ENCODE data around the gene ZNF526. TPM values are rescaled to one million over a fixed set of nuclear protein-coding genes. Genes with fewer than 3 reads are reported as not detected.

ZNF526 gene
- polyA plus RNA-seq, 1 experiment, result 4.6 TPM

DNA sequence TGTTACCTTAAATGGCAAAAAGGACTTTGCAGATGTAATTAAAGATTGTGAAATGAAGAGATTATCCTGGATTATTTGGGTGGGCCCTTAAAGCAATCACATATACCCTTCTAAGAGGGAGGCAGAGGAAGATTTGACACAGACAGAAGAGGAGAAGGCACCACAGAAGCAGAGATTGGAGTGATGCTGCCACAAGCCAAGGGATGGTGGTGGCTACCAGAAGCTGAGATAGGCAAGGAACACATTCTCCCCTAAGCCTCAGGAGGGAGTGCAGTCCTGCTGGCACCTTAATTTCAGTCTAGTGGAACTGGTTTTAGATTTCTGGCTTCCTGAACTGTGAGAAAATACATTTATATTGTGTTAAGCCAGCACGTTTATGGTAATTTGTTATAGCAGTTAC lies 26.8 kb upstream of the ZNF526 start:
- no peaks in the 10 kb centered on the region for H3K27me3 ChIP-seq (ENCODE audit: control insufficient read depth, insufficient read depth, low read length)
- no peak for DNase-seq (ENCODE audit: low read depth, low spot score)
- ChIA-PET POLR2A (no interaction called here), CTCF (no interaction called here)
- no peak overlapping the region for H3K27ac ChIP-seq (ENCODE audit: low read depth, low read length)
- TF ChIP-seq, protein P1, sequence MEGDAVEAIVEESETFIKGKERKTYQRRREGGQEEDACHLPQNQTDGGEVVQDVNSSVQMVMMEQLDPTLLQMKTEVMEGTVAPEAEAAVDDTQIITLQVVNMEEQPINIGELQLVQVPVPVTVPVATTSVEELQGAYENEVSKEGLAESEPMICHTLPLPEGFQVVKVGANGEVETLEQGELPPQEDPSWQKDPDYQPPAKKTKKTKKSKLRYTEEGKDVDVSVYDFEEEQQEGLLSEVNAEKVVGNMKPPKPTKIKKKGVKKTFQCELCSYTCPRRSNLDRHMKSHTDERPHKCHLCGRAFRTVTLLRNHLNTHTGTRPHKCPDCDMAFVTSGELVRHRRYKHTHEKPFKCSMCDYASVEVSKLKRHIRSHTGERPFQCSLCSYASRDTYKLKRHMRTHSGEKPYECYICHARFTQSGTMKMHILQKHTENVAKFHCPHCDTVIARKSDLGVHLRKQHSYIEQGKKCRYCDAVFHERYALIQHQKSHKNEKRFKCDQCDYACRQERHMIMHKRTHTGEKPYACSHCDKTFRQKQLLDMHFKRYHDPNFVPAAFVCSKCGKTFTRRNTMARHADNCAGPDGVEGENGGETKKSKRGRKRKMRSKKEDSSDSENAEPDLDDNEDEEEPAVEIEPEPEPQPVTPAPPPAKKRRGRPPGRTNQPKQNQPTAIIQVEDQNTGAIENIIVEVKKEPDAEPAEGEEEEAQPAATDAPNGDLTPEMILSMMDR (IDR thresholded peaks at IDR 0.05; ENCODE audit: low read depth, low read length), result no peak
- H3K4me3 ChIP-seq (ENCODE audit: low read depth, low read length), result no peak overlapping the region
- H3K9me3 ChIP-seq (ENCODE audit: control insufficient read depth, insufficient read depth, low read length), result peaks cover 9% of the 10 kb centered on the region

DNA sequence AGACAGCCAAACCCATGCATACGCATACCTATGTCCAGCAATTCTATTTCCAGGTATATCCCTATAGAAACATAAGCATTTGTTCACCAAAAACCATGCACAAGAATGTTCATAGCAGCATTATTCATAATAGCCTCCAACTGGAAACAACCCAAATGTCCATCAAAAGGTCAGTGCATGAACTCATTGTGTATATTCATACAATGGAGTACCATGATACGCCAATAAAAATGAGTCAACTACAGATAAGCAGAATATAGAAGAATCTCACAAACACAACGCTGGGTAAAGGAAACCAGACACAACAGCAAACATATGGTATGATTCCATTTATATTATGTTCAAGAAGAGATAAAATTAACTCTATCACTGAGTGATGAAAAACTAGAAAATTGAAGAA lies 26.4 kb upstream of the ZNF526 start:
- TF ChIP-seq, protein P1 (IDR thresholded peaks at IDR 0.05; ENCODE audit: low read depth, low read length), result no peak
- H3K9me3 ChIP-seq (ENCODE audit: control insufficient read depth, insufficient read depth, low read length), result peaks cover 9% of the 10 kb centered on the region
- H3K4me3 ChIP-seq (ENCODE audit: low read depth, low read length), result no peak overlapping the region
- ChIA-PET POLR2A (no interaction called here), CTCF (interaction anchor here (0.7 kb wide), 1 partner anchor 886 kb away, joined by 6 read pairs; no protein-coding TSS in a partner anchor)
- no peak for DNase-seq (ENCODE audit: low read depth, low spot score)
- no peak overlapping the region for H3K27ac ChIP-seq (ENCODE audit: low read depth, low read length)
- H3K27me3 ChIP-seq (ENCODE audit: control insufficient read depth, insufficient read depth, low read length), result no peaks in the 10 kb centered on the region

DNA sequence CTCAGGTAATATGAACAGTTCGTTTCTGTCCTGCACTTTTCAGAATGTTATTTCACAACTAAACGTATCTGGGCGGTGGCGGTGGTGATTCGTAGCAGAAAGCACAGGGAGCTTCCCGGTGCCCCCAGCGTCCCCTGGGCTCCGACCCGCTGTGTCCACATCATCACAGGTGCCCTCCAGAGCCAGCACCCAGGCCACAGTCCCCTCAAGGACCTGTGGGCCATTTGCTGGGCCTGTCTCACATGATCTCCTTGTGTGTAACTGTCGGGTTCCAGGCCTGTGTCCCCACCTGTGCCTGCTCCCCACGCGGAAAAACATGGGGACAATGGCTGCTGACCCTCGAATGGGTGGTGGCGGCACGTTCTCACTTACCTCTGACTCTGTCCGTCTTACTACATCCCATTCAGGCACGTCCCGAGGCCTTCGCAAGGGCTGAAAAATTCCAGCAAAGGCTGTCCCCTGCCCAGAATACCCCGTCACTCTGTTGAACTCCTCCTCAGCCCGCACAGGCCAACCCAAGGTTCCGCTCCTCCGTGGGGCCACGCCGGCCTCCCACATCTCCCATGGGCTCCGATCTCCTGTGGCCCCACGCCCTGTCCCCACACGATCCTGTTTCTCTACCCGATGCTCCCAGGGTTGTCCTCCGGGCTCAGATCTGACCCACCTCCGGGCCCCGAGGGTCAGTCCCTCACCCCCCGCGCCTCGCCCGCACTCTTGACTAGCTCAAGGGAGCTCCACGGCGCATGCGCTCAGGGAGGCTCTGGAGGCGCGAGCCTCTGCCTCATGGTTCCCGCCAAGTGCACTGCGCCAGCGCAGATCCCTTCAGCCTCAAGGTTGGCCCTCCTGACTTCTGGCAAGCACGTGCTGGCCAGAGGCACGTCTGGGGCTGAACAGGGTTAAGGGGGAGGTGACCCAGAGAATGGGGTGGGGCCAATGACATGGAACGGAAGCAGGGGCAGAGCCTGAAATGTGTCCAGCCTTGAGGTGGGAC lies 23.8 kb upstream of the ZNF526 start:
- peaks cover 9% of the 10 kb centered on the region for H3K9me3 ChIP-seq (ENCODE audit: control insufficient read depth, insufficient read depth, low read length)
- CTCF ChIA-PET, result no interaction called here
- no peak overlapping the region for H3K27ac ChIP-seq (ENCODE audit: low read depth, low read length)
- TF ChIP-seq, protein P1 (IDR thresholded peaks at IDR 0.05; ENCODE audit: low read depth, low read length), result no peak
- no peaks in the 10 kb centered on the region for H3K27me3 ChIP-seq (ENCODE audit: control insufficient read depth, insufficient read depth, low read length)
- POLR2A ChIA-PET, result no interaction called here
- no peak for DNase-seq (ENCODE audit: low read depth, low spot score)
- H3K4me3 ChIP-seq (ENCODE audit: low read depth, low read length), result no peak overlapping the region

DNA sequence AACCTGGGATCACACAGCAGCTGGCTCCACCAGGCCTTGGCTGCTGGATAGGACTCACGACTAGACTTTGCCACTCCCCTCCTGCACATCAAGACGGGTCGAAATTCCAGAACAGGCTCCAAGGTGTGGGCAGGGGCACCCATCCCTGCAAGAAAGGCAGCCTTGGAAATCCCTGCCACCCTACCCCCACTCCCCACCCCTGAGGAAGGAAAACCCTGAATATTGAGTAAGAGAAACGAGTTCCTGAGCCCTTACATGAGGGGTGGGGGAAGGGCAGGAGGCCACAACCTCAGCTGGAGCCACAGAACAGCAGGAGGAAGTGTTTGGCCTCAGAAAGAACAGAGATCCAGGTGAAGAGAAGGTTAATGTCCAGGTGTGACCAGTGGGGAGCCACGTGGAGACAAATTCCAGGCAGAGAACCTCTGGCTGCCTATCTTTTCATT lies 22.7 kb upstream of the ZNF526 start:
- Histone ChIP-seq H3K4me3 (ENCODE audit: low read depth, low read length) (no peak overlapping the region), H3K27me3 (ENCODE audit: control insufficient read depth, insufficient read depth, low read length) (no peaks in the 10 kb centered on the region), H3K27ac (ENCODE audit: low read depth, low read length) (no peak overlapping the region), H3K9me3 (ENCODE audit: control insufficient read depth, insufficient read depth, low read length) (peaks cover 9% of the 10 kb centered on the region)
- no peak for DNase-seq (ENCODE audit: low read depth, low spot score)
- CTCF ChIA-PET, result interaction anchor here (0.7 kb wide), 1 partner anchor 44 kb away, joined by 6 read pairs; no protein-coding TSS in a partner anchor
- TF ChIP-seq, protein P1 (IDR thresholded peaks at IDR 0.05; ENCODE audit: low read depth, low read length), result no peak
- POLR2A ChIA-PET, result no interaction called here
